ENCODE results near the gene PRR20B. TPM values are rescaled to one million over a fixed set of nuclear protein-coding genes. Genes with fewer than 3 reads are reported as not detected.
"Not testable (repeated sequence)": the region's sequence is repeated elsewhere in the genome, so short reads cannot be mapped to it uniquely, and the experiment has no call there.

Gene PRR20B
- polyA plus RNA-seq = not detected

DNA sequence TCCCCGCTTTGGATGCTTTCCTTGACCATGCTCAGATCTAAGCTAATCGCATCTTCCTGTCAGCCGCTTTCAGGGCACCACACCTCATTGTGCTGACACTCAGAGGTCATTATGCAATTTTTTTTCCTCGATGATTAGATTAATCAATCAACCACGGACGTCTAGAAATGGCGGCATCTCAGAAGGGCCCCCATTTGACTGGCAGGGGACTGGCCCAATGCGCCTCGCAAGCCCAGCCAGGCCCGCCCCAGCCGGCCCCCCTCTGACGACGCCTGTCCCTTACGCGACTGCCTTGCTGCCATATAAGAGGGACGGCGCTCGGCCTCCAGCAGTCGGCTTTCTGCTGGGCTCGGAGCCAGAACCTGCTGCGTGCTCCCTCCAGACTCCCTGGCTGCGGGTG, at the start of gene PRR20B:
Gene PRR20B, plus strand, starts transcription at position 301 of the 400 bp plus-strand sequence. CDS start 387 bp downstream, outside the sequence.
- H3K27me3 Mint-ChIP-seq, H3K4me1 Mint-ChIP-seq, H3K4me3 Mint-ChIP-seq, H3K9me3 Mint-ChIP-seq, H3K36me3 Mint-ChIP-seq, H3K27ac Mint-ChIP-seq: not testable (repeated sequence)

DNA sequence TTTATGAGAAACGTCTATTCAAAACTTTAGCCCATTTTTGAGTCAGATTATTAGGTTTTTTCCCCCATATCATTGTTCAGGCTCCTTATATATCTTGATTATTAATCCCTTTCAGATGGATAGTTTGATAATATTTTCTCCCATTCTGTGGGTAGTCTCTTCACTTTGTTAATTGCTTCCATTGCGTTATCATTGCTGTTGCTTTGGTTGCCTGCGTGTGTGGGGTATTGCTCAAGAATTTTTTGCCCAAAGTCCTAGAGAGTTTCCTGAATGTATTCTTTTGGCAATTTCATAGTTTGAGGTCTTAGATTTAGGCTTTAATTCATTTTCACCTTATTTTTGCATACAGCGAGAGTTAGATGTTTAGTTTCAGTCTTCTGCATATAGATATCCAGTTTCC, 32.3 kb upstream of the PRR20B start:
- Mint-ChIP-seq H3K27me3 (no peaks in the 10 kb centered on the region), H3K4me1 (no peaks in the 10 kb centered on the region), H3K36me3 (no peaks in the 10 kb centered on the region), H3K4me3 (no peak overlapping the region), H3K27ac (no peak overlapping the region), H3K9me3 (peaks cover 3 to 30% (median 4%) of the 10 kb centered on the region in 3 donors)

- H3K4me1 Mint-ChIP-seq = no peaks in the 10 kb centered on the region
- no peak overlapping the region for H3K4me3 Mint-ChIP-seq
- H3K9me3 Mint-ChIP-seq = peaks cover 1 to 7% (median 7%) of the 10 kb centered on the region in 3 donors
- H3K27me3 Mint-ChIP-seq = no peaks in the 10 kb centered on the region
- H3K27ac Mint-ChIP-seq = no peak overlapping the region
- H3K36me3 Mint-ChIP-seq = no peaks in the 10 kb centered on the region
Observed at GRCh38 chr13:57123681-57124080, 23.6 kb upstream of the PRR20B start.

- no peak overlapping the region for H3K4me3 Mint-ChIP-seq
- no peaks in the 10 kb centered on the region for H3K36me3 Mint-ChIP-seq
- no peaks in the 10 kb centered on the region for H3K4me1 Mint-ChIP-seq
- H3K9me3 Mint-ChIP-seq = peaks cover 1 to 5% (median 3%) of the 10 kb centered on the region in 3 donors
- no peak overlapping the region for H3K27ac Mint-ChIP-seq
- H3K27me3 Mint-ChIP-seq = no peaks in the 10 kb centered on the region
Observed at GRCh38 chr13:57128909-57129308, 18.4 kb upstream of the PRR20B start.

DNA sequence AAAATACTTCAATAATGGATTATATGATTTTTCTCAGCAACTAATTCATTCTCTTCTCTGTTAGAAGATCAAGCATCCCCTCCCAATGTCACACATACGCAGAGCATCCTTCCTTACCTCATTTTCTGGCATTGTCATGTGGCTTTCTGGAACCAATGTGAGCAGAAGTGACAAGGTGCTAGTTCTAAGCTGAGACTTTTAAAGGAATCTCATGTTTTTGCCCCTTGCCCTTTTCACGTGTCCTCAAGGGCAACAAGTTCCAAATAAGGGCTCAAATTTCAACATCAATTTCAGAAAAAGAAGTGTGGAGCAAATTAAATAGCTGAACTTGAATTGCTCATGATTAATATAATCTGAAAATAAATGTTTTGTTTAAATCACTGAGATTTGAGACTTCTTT, 11.2 kb upstream of the PRR20B start:
- Mint-ChIP-seq H3K9me3 (peaks cover 0 to 9% (median 0%) of the 10 kb centered on the region in 3 donors), H3K27me3 (no peaks in the 10 kb centered on the region), H3K27ac (no peak overlapping the region), H3K36me3 (no peaks in the 10 kb centered on the region), H3K4me1 (peaks cover 0 to 1% (median 0%) of the 10 kb centered on the region in 3 donors), H3K4me3 (no peak overlapping the region)

DNA sequence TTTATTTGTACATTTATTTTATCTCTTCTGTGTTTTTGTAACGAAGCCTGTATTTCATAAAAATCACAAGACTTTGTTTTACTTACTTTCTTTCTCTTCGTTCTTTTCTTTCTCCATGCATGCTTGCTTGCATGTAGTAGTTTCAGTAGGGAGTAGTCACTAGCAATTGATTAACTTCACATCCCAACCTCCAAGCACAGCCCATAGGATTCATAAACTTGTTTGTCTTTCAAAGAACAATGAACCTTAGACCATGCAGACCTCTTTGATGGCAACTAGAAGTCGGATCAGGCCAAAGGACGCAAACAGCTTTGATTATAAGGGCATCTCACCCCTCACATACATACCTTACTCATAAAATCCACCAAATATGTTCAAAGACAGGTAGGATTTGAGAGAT, 9.7 kb upstream of the PRR20B start:
- H3K27me3 Mint-ChIP-seq = no peaks in the 10 kb centered on the region
- H3K36me3 Mint-ChIP-seq = no peaks in the 10 kb centered on the region
- H3K4me3 Mint-ChIP-seq = no peak overlapping the region
- no peak overlapping the region for H3K27ac Mint-ChIP-seq
- H3K9me3 Mint-ChIP-seq = peaks cover 0 to 3% (median 0%) of the 10 kb centered on the region in 3 donors
- H3K4me1 Mint-ChIP-seq = peaks cover 0 to 1% (median 0%) of the 10 kb centered on the region in 3 donors

DNA sequence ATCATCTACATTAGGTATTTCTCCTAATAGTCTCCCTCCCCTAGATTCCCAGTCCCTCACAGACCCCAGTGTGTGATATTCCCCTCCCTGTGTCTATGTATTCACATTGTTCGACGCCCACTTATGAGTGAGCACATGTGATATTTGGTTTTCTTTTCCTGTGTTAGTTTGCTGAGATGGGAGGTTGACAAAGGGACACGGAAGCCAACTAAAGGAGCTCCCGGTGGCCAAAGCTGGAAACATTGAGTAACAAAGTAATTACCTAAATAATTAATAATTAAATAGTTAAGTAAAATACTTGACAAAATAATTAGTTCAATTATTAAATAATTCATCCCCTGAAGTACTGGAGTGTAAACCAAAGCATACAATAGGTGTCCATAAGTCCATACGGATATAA, 8.3 kb upstream of the PRR20B start:
- H3K4me1 Mint-ChIP-seq = peaks cover 0 to 1% (median 0%) of the 10 kb centered on the region in 3 donors
- no peaks in the 10 kb centered on the region for H3K36me3 Mint-ChIP-seq
- no peaks in the 10 kb centered on the region for H3K27me3 Mint-ChIP-seq
- peaks cover 0 to 3% (median 0%) of the 10 kb centered on the region in 3 donors for H3K9me3 Mint-ChIP-seq
- no peak overlapping the region for H3K4me3 Mint-ChIP-seq
- H3K27ac Mint-ChIP-seq = no peak overlapping the region

- H3K27ac Mint-ChIP-seq = not testable (repeated sequence)
Observed at GRCh38 chr13:57139781-57140180, 7.5 kb upstream of the PRR20B start.

GRCh38 chr13:57140235-57140968, 6.9 kb upstream of the PRR20B start, which contains the start of gene PRR20A:
Gene PRR20A (plus strand): TSS chr13:57140918. CDS start chr13:57141305, 387 bp downstream.
- H3K4me1 Mint-ChIP-seq, H3K9me3 Mint-ChIP-seq, H3K36me3 Mint-ChIP-seq, H3K27ac Mint-ChIP-seq, H3K27me3 Mint-ChIP-seq, H3K4me3 Mint-ChIP-seq: not testable (repeated sequence)

More at GRCh38 chr13:57139781-57140180, 7.5 kb upstream of the PRR20B start:
- not testable (repeated sequence) for H3K36me3 Mint-ChIP-seq, H3K4me1 Mint-ChIP-seq, H3K27me3 Mint-ChIP-seq, H3K4me3 Mint-ChIP-seq, H3K9me3 Mint-ChIP-seq

DNA sequence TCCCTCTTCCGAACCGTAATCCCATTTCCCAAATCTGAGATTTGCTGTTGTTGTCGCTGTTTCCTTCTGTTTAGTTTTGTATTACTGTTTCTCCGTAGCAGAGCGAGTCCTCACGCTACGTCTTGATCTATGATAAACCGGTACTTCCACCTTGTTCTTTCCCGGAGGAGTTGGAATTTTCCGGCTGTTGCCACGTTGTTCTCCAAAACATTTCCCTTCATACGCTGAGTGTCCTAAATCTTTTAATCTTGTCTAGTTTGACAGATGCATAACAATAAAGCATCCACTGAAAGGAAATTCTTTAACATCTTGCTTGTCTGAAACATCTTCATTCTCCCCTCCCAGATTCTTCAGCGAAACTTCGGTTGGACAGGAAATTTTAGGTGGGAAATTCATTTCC, 818 bp downstream of the PRR20B start:
- H3K9me3 Mint-ChIP-seq, H3K36me3 Mint-ChIP-seq, H3K4me3 Mint-ChIP-seq, H3K27me3 Mint-ChIP-seq, H3K4me1 Mint-ChIP-seq, H3K27ac Mint-ChIP-seq: not testable (repeated sequence)

GRCh38 chr13:57153761-57154160, 6.5 kb downstream of the PRR20B start, which contains the start of gene PRR20C:
Gene PRR20C (plus strand): TSS chr13:57154061. CDS start chr13:57154448, 387 bp downstream.
- H3K27ac Mint-ChIP-seq, H3K4me3 Mint-ChIP-seq, H3K4me1 Mint-ChIP-seq, H3K27me3 Mint-ChIP-seq, H3K36me3 Mint-ChIP-seq, H3K9me3 Mint-ChIP-seq: not testable (repeated sequence)

GRCh38 chr13:57160332-57160731, 13.0 kb downstream of the PRR20B start, which contains the start of gene PRR20D:
Gene PRR20D (plus strand): TSS chr13:57160632. CDS start chr13:57161019, 387 bp downstream.
- not testable (repeated sequence) for H3K27ac Mint-ChIP-seq, H3K4me3 Mint-ChIP-seq, H3K27me3 Mint-ChIP-seq, H3K36me3 Mint-ChIP-seq, H3K4me1 Mint-ChIP-seq, H3K9me3 Mint-ChIP-seq

GRCh38 chr13:57166897-57167296, 19.6 kb downstream of the PRR20B start, which contains the start of gene PRR20E:
Gene PRR20E (plus strand): TSS chr13:57167197. CDS start chr13:57167584, 387 bp downstream.
- not testable (repeated sequence) for H3K36me3 Mint-ChIP-seq, H3K27me3 Mint-ChIP-seq, H3K4me1 Mint-ChIP-seq

DNA sequence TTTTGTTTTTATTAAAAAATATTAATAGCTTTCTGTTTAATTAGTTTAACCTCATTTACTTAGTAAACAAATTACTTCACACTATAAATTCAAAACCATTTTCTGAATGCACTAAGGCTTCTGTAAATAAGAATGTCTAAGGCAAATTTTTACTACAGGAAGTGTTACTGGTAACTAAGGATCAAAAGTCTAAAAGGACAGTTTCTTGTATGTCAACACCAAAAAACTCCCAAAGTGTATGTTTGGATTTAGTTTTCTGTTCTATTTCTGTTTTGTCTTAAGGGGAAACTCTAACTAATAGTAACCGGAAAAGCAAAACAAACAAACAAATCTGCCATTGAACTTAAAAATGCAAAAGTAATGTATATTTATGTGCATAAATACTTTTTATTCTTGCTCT, 44.4 kb downstream of the PRR20B start:
- Mint-ChIP-seq H3K27ac (no peak overlapping the region), H3K36me3 (no peaks in the 10 kb centered on the region), H3K4me3 (no peak overlapping the region), H3K27me3 (no peaks in the 10 kb centered on the region), H3K4me1 (no peaks in the 10 kb centered on the region), H3K9me3 (no peaks in the 10 kb centered on the region)

More at GRCh38 chr13:57166897-57167296, 19.6 kb downstream of the PRR20B start, which contains the start of gene PRR20E:
- not testable (repeated sequence) for H3K4me3 Mint-ChIP-seq, H3K27ac Mint-ChIP-seq, H3K9me3 Mint-ChIP-seq
